Measurements from ENCODE around the gene ACSBG1.

- TF ChIP-seq POLR2AphosphoS5 (IDR thresholded peaks at IDR 0.05) (no peak), EP300 (conservative IDR thresholded peaks at IDR 0.05; ENCODE audit: poor library complexity, severe bottlenecking) (no peak), EZH2 (IDR thresholded peaks at IDR 0.05; ENCODE audit: borderline replicate concordance, insufficient read depth, low read length, poor library complexity, severe bottlenecking) (no peak), RAD21 (conservative IDR thresholded peaks at IDR 0.05) (no peak), TAF1 (IDR thresholded peaks at IDR 0.05; ENCODE audit: low read depth) (no peak), SMC3 (conservative IDR thresholded peaks at IDR 0.05; ENCODE audit: poor library complexity) (no peak)
- TF ChIP-seq, protein P1, sequence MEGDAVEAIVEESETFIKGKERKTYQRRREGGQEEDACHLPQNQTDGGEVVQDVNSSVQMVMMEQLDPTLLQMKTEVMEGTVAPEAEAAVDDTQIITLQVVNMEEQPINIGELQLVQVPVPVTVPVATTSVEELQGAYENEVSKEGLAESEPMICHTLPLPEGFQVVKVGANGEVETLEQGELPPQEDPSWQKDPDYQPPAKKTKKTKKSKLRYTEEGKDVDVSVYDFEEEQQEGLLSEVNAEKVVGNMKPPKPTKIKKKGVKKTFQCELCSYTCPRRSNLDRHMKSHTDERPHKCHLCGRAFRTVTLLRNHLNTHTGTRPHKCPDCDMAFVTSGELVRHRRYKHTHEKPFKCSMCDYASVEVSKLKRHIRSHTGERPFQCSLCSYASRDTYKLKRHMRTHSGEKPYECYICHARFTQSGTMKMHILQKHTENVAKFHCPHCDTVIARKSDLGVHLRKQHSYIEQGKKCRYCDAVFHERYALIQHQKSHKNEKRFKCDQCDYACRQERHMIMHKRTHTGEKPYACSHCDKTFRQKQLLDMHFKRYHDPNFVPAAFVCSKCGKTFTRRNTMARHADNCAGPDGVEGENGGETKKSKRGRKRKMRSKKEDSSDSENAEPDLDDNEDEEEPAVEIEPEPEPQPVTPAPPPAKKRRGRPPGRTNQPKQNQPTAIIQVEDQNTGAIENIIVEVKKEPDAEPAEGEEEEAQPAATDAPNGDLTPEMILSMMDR (IDR thresholded peaks at IDR 0.05; ENCODE audit: poor library complexity, severe bottlenecking), result no peak
- TF ChIP-seq, protein P2, sequence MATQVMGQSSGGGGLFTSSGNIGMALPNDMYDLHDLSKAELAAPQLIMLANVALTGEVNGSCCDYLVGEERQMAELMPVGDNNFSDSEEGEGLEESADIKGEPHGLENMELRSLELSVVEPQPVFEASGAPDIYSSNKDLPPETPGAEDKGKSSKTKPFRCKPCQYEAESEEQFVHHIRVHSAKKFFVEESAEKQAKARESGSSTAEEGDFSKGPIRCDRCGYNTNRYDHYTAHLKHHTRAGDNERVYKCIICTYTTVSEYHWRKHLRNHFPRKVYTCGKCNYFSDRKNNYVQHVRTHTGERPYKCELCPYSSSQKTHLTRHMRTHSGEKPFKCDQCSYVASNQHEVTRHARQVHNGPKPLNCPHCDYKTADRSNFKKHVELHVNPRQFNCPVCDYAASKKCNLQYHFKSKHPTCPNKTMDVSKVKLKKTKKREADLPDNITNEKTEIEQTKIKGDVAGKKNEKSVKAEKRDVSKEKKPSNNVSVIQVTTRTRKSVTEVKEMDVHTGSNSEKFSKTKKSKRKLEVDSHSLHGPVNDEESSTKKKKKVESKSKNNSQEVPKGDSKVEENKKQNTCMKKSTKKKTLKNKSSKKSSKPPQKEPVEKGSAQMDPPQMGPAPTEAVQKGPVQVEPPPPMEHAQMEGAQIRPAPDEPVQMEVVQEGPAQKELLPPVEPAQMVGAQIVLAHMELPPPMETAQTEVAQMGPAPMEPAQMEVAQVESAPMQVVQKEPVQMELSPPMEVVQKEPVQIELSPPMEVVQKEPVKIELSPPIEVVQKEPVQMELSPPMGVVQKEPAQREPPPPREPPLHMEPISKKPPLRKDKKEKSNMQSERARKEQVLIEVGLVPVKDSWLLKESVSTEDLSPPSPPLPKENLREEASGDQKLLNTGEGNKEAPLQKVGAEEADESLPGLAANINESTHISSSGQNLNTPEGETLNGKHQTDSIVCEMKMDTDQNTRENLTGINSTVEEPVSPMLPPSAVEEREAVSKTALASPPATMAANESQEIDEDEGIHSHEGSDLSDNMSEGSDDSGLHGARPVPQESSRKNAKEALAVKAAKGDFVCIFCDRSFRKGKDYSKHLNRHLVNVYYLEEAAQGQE (IDR thresholded peaks at IDR 0.05; ENCODE audit: borderline replicate concordance), result no peak
These were observed 23.0 kb downstream of the ACSBG1 start for GRCh38 chr15:78211189-78211921.
